Muscle layer of colon (tissue), 2 donors: ENCODE measurements around the gene NDUFB11.
"Not testable (repeated sequence)": the region's sequence is repeated elsewhere in the genome, so short reads cannot be mapped to it uniquely, and the experiment has no call there.

Experiments
- H3K27ac ChIP-seq: one replicate; pipeline ENCODE4 v1.7.0; 2013; ENCODE audit warnings: low read depth, mild to moderate bottlenecking, low read length, moderate library complexity
- H3K27me3 ChIP-seq, 2 donors: one replicate each; pipeline ENCODE4 v1.7.0; 2013; ENCODE audit warnings: low read length in 2 of 2, mild to moderate bottlenecking in 2 of 2; ENCODE audit not compliant: insufficient read depth in 2 of 2, control insufficient read depth in 1 of 2
- H3K36me3 ChIP-seq: one replicate; pipeline ENCODE4 v1.7.0; 2013; ENCODE audit warnings: mild to moderate bottlenecking, low read length; ENCODE audit not compliant: insufficient read depth
- H3K4me1 ChIP-seq: one replicate; pipeline ENCODE4 v1.7.0; 2013; ENCODE audit warnings: mild to moderate bottlenecking, low read length; ENCODE audit not compliant: insufficient read depth
- H3K4me3 ChIP-seq, 2 donors: one replicate each; pipeline ENCODE4 v1.7.0; 2013; ENCODE audit warnings: low read length in 2 of 2, low read depth in 1 of 2, mild to moderate bottlenecking in 1 of 2, moderate library complexity in 1 of 2
- H3K9ac ChIP-seq: one replicate; pipeline ENCODE4 v1.7.0; 2013; ENCODE audit warnings: low read length
- H3K9me3 ChIP-seq: one replicate; pipeline ENCODE4 v1.7.0; 2013; ENCODE audit warnings: mild to moderate bottlenecking, low read length
- donor health status: abdominal sarcoma.
- donor health status: Adenocarcinoma of cecum.

The NDUFB11 gene

DNA sequence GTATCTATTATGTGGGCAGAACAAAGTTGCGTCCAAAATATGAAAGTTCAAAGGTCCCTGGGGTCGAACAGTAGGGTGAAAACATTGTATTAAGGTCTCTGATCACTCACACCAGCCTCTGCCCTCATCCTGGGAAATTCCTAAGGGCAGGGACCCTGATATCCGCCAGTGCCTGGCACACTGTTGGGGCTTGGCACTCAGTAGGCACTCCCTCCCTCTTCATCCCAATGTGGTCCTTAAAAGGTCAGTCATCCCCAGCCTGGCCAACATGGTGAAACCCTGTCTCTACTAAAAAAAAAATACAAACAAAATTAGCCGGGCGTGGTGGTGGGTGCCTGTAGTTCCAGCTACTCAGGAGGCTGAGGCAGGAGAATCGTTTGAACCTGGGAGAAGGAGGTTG, 6.3 kb downstream of the NDUFB11 start:
- Histone ChIP-seq H3K9me3 (no peaks in the 10 kb centered on the region), H3K4me3 (no peak overlapping the region), H3K36me3 (peaks cover 3% of the 10 kb centered on the region), H3K9ac (no peak overlapping the region), H3K27me3 (no peaks in the 10 kb centered on the region), H3K27ac (no peak overlapping the region), H3K4me1 (peaks cover under 1% of the 10 kb centered on the region)

DNA sequence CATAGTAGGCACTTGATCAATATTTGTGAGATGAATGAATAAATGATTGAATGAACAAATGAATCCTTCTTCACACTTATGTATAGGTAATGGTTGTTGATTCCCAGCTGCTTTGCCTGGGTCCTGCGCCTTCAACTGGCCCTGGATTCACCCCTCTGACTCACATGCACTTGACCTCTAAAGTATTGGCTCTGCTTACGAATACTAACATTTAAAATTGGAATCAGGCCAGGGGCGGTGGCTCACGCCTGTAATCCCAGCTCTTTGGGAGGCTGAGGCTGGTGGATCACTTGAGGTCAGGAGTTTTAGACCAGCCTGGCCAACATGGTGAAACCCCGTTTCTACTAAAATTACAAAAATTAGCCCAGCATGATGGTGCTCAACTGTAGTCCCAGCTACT, 8.9 kb downstream of the NDUFB11 start:
- H3K36me3 ChIP-seq, H3K9ac ChIP-seq, H3K4me3 ChIP-seq, H3K4me1 ChIP-seq, H3K27me3 ChIP-seq, H3K27ac ChIP-seq, H3K9me3 ChIP-seq: not testable (repeated sequence)

DNA sequence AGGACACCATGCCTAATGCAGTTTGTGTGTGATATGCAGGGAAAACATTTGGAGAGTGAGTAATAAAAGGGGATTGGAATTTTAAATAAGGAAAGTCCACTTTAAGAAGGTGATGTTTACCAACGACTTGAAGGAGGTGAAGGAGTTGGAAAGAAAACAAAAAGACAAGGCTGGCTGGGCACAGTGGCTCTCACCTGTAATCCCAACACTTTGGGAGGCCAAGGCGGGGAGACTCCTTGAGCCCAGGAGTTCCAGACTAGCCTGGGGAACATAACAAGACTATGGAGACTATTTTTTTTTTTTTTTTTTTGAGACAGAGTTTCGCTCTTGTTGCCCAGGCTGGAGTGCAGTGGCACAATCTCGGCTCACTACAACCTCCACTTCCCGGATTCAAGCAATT, 11.0 kb downstream of the NDUFB11 start:
- Histone ChIP-seq H3K36me3 (no peaks in the 10 kb centered on the region), H3K9me3 (no peaks in the 10 kb centered on the region)

DNA sequence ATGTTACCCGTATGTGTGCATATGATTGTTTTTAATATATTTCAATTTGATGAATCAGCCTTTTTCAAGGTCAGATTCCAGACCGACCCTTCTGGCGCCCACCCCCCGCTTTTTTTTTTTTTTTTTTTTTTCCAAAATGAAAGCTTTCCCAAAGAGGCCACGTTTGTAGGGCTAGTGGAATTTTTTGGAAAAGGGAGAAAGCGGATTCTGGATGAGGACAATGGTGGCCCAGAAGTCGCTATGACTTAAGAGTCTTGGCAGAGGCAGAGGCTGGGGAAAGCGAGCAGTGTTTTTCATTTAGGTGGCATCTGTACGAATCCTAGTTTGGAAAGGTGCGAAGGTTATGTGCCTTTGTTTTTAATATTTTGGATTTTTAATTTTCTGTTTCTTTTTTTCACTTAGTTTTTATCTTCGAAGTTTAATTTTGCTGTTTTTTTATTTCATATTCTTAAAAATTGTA, 14.6 kb downstream of the NDUFB11 start:
- Histone ChIP-seq H3K27ac (peak overlapping the region; percentile 61), H3K27me3 (peaks cover 0 to 4% of the 10 kb centered on the region in 2 donors), H3K4me3 (peak overlapping the region; percentile 3 to 85), H3K9ac (no peak overlapping the region), H3K4me1 (no peaks in the 10 kb centered on the region), H3K9me3 (no peaks in the 10 kb centered on the region), H3K36me3 (no peaks in the 10 kb centered on the region)

More for the DNA sequence above, 11.0 kb downstream of the NDUFB11 start:
- H3K4me3 ChIP-seq = no peak overlapping the region
- H3K27ac ChIP-seq = no peak overlapping the region
- no peak overlapping the region for H3K9ac ChIP-seq
- H3K4me1 ChIP-seq = no peaks in the 10 kb centered on the region
- H3K27me3 ChIP-seq = no peaks in the 10 kb centered on the region

GRCh38 chrX:47129157-47129898, 15.2 kb downstream of the NDUFB11 start:
- Histone ChIP-seq H3K4me3 (peak overlapping the region; percentile 3 to 85), H3K9me3 (no peaks in the 10 kb centered on the region), H3K27me3 (peaks cover 0 to 6% of the 10 kb centered on the region in 2 donors), H3K4me1 (no peaks in the 10 kb centered on the region), H3K36me3 (no peaks in the 10 kb centered on the region), H3K27ac (peak overlapping the region; percentile 61), H3K9ac (peak overlapping the region; percentile 71)

GRCh38 chrX:47124466-47124865, 20.0 kb downstream of the NDUFB11 start:
- peaks cover 0 to 13% of the 10 kb centered on the region in 2 donors for H3K27me3 ChIP-seq
- H3K9me3 ChIP-seq, H3K27ac ChIP-seq, H3K36me3 ChIP-seq, H3K4me1 ChIP-seq, H3K4me3 ChIP-seq, H3K9ac ChIP-seq: not testable (repeated sequence)

GRCh38 chrX:47116551-47117110, 27.9 kb downstream of the NDUFB11 start:
- not testable (repeated sequence) for H3K36me3 ChIP-seq, H3K4me3 ChIP-seq, H3K27me3 ChIP-seq, H3K4me1 ChIP-seq, H3K9ac ChIP-seq, H3K27ac ChIP-seq, H3K9me3 ChIP-seq

DNA sequence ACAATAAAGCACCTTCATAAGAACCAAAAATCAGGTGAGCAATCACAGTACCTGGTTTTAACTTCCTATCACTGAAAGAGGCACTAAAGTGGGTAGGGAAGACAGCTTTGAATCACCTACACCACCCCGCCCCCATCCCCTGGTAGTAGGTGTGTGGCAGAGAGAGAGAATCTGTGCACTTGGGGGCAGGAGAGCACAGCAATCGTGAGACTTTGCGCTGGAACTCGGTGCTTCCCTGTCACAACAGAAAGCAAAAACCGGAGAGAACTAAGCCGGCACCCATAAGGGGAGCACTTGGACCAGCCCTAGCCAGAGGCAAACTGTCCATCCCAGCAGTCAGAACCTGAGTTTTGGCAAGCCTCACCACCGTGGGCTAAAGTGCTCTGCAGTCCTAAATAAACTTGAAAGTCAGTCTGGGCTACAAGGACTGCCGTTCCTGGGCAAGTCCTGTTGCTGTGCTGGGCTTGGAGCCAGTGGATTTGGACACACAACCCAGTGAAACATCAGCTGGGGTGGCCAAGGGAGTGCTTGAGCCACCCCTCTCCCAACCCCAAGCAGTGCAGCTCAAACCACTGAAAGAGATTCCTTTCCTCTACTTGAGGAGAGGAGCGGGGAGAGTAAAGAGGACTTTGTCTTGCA, 32.1 kb downstream of the NDUFB11 start:
- H3K4me1 ChIP-seq = no peaks in the 10 kb centered on the region
- H3K4me3 ChIP-seq = no peak overlapping the region
- H3K9me3 ChIP-seq = no peaks in the 10 kb centered on the region

GRCh38 chrX:47110936-47111615, 33.4 kb downstream of the NDUFB11 start:
- not testable (repeated sequence) for H3K9ac ChIP-seq, H3K4me3 ChIP-seq, H3K9me3 ChIP-seq, H3K4me1 ChIP-seq, H3K27me3 ChIP-seq, H3K36me3 ChIP-seq, H3K27ac ChIP-seq

More for the DNA sequence above, 32.1 kb downstream of the NDUFB11 start:
- Histone ChIP-seq H3K27me3 (no peaks in the 10 kb centered on the region), H3K9ac (no peak overlapping the region), H3K27ac (no peak overlapping the region), H3K36me3 (no peaks in the 10 kb centered on the region)

DNA sequence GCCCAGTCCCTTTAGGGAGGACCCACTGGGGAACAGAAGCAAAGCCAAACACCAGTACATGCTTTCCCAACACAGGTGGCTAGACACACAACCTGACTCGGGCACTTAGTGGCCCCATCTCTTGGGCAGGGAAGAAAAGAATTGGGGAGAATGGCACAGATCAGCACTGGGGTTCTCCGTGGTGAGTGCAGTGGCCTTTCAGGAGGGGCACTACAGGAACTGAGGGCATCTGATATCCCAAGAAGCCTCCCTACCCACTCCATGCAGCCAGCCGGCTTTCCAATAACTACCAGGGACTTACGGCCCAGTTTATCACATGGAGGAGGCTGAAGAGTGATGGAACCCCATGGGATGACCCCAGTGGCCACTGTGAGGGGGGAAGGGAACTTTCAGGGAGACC, 43.3 kb downstream of the NDUFB11 start:
- Histone ChIP-seq H3K9me3 (no peaks in the 10 kb centered on the region), H3K27ac (no peak overlapping the region), H3K27me3 (no peaks in the 10 kb centered on the region), H3K4me1 (no peaks in the 10 kb centered on the region), H3K4me3 (no peak overlapping the region), H3K36me3 (no peaks in the 10 kb centered on the region), H3K9ac (no peak overlapping the region)

GRCh38 chrX:47098338-47099094, 46.0 kb downstream of the NDUFB11 start:
- Histone ChIP-seq H3K9ac (no peak overlapping the region), H3K27me3 (no peaks in the 10 kb centered on the region), H3K27ac (no peak overlapping the region), H3K4me1 (no peaks in the 10 kb centered on the region), H3K36me3 (no peaks in the 10 kb centered on the region), H3K4me3 (no peak overlapping the region), H3K9me3 (no peaks in the 10 kb centered on the region)
